OCI-LY1 (cell line): ENCODE data around the gene LMBR1.
"Not testable (repeated sequence)": the region's sequence is repeated elsewhere in the genome, so short reads cannot be mapped to it uniquely, and the experiment has no call there.

Experiments
- H2AFZ ChIP-seq: fragments of 200-600 bp; sonication (generic), shearing (Covaris generic); 2 replicates; pipeline ENCODE4 v1.6.0; 2014; ENCODE audit warnings: antibody characterized with exemption, mild to moderate bottlenecking, low read length
- H3F3A ChIP-seq: fragments of 200-600 bp; sonication (generic), shearing (Covaris generic); 2 replicates; pipeline ENCODE4 v1.6.0; 2014; ENCODE audit warnings: mild to moderate bottlenecking, antibody characterized with exemption, low read length, moderate library complexity; ENCODE audit not compliant: insufficient read depth
- H3K27ac ChIP-seq: fragments of 200-600 bp; sonication (generic); 2 replicates; pipeline ENCODE4 v1.5.1; 2014; ENCODE audit warnings: low read length, mixed run types, mild to moderate bottlenecking, low read depth; ENCODE audit not compliant: poor library complexity, severe bottlenecking
- H3K27me3 ChIP-seq: fragments of 200-600 bp; sonication (generic); 2 replicates; pipeline ENCODE4 v1.6.0; 2014; ENCODE audit warnings: antibody characterized with exemption, mild to moderate bottlenecking, low read length, moderate library complexity; ENCODE audit not compliant: insufficient read depth
- H3K36me3 ChIP-seq: fragments of 200-600 bp; sonication (generic); 2 replicates; pipeline ENCODE4 v1.6.1; 2014; ENCODE audit warnings: mild to moderate bottlenecking, antibody characterized with exemption, low read length, moderate library complexity, mixed read lengths; ENCODE audit not compliant: insufficient read depth
- H3K4me1 ChIP-seq: fragments of 200-600 bp; sonication (generic); 2 replicates; pipeline ENCODE4 v1.5.1; 2014; ENCODE audit warnings: mild to moderate bottlenecking, low read length, moderate library complexity; ENCODE audit not compliant: insufficient read depth, severe bottlenecking
- H3K4me2 ChIP-seq: fragments of 200-600 bp; sonication (generic), shearing (Covaris generic); 2 replicates; pipeline ENCODE4 v1.6.1; 2014; ENCODE audit warnings: low read length
- H3K4me3 ChIP-seq: fragments of 200-600 bp; sonication (generic); 2 replicates; pipeline ENCODE4 v1.5.1; 2014; ENCODE audit warnings: low read length, low read depth, mild to moderate bottlenecking, mixed read lengths; ENCODE audit not compliant: poor library complexity, severe bottlenecking
- H3K79me2 ChIP-seq: fragments of 200-600 bp; shearing (Covaris generic); 2 replicates; pipeline ENCODE4 v1.6.1; 2016; ENCODE audit warnings: mixed run types, low read length, mixed read lengths; ENCODE audit not compliant: insufficient read depth
- H3K9ac ChIP-seq: fragments of 200-600 bp; sonication (generic), shearing (Covaris generic); 2 replicates; pipeline ENCODE4 v1.6.1; 2014; ENCODE audit warnings: mild to moderate bottlenecking, low read length, mixed read lengths
- H3K9me2 ChIP-seq: fragments of 200-600 bp; sonication (generic), shearing (Covaris generic); 2 replicates; pipeline ENCODE4 v1.6.1; 2014; ENCODE audit warnings: low read depth, mild to moderate bottlenecking, low read length, mixed read lengths
- H3K9me3 ChIP-seq: fragments of 200-600 bp; shearing (Covaris generic); 2 replicates; pipeline ENCODE4 v1.6.1; 2014; ENCODE audit warnings: low read length, mixed read lengths
- H4K20me1 ChIP-seq: fragments of 200-600 bp; sonication (generic), shearing (Covaris generic); 2 replicates; pipeline ENCODE4 v1.6.0; 2016; ENCODE audit warnings: mild to moderate bottlenecking, low read length; ENCODE audit not compliant: insufficient read depth
- CTCF ChIP-seq: fragments of 200-600 bp; sonication (generic), shearing (Covaris generic); IDR thresholded peaks from 2 replicates; pipeline ENCODE4 v1.5.1; 2017; ENCODE audit warnings: mild to moderate bottlenecking, antibody characterized with exemption, low read length, moderate library complexity, mixed read lengths
- EZH2 ChIP-seq: fragments of 200-600 bp; sonication (generic), shearing (Covaris generic); IDR thresholded peaks from 2 replicates; pipeline ENCODE4 v1.8.0; 2017; ENCODE audit warnings: borderline replicate concordance, mixed run types, mild to moderate bottlenecking, antibody characterized with exemption, low read length, moderate library complexity, mixed read lengths

Gene LMBR1

GRCh38 chr7:156854654-156855053 is 38.3 kb downstream of the LMBR1 start:
- Histone ChIP-seq H3K9me3 (peaks cover 38% of the 10 kb centered on the region), H3K27ac (no peak overlapping the region), H3K27me3 (no peaks in the 10 kb centered on the region), H3K4me1 (no peaks in the 10 kb centered on the region), H4K20me1 (no peaks in the 10 kb centered on the region), H3K4me2 (no peak overlapping the region), H3K9ac (no peak overlapping the region), H3K9me2 (no peaks in the 10 kb centered on the region), H3K79me2 (peaks cover 82% of the 10 kb centered on the region), H3K4me3 (no peak overlapping the region), H3F3A (0 out of 2 replicates have a peak, but pooled peaks cover 4% of the 10 kb centered on the region), H3K36me3 (peaks cover 28% of the 10 kb centered on the region; the same call in 1 of the 2 replicates), H2AFZ (no peak overlapping the region)
- no peak for TF ChIP-seq EZH2
- TF ChIP-seq CTCF: no peak

- Histone ChIP-seq H3K4me3 (no peak overlapping the region), H4K20me1 (no peaks in the 10 kb centered on the region), H3K9me3 (peaks cover 13% of the 10 kb centered on the region; the same call in 1 of the 2 replicates), H3K27me3 (no peaks in the 10 kb centered on the region), H3F3A (no peaks in the 10 kb centered on the region; the same call in 1 of the 2 replicates), H2AFZ (no peak overlapping the region), H3K4me1 (no peaks in the 10 kb centered on the region), H3K27ac (no peak overlapping the region), H3K79me2 (peaks cover 82% of the 10 kb centered on the region), H3K9ac (no peak overlapping the region), H3K9me2 (no peaks in the 10 kb centered on the region), H3K4me2 (no peak overlapping the region), H3K36me3 (peaks cover 23% of the 10 kb centered on the region; the same call in 1 of the 2 replicates)
- TF ChIP-seq CTCF (no peak), EZH2 (no peak)
Measured at GRCh38 chr7:156848979-156849378, 44.0 kb downstream of the LMBR1 start.

- Histone ChIP-seq H3K9ac (no peak overlapping the region), H3K27ac (no peak overlapping the region), H3K4me1 (no peaks in the 10 kb centered on the region), H3K4me2 (no peak overlapping the region), H4K20me1 (no peaks in the 10 kb centered on the region), H3K79me2 (peaks cover 72% of the 10 kb centered on the region), H3K27me3 (no peaks in the 10 kb centered on the region), H3K9me2 (no peaks in the 10 kb centered on the region), H3F3A (no peaks in the 10 kb centered on the region; the same call in 1 of the 2 replicates), H2AFZ (no peak overlapping the region), H3K4me3 (no peak overlapping the region), H3K9me3 (peaks cover 12% of the 10 kb centered on the region; the same call in 1 of the 2 replicates), H3K36me3 (peaks cover 14% of the 10 kb centered on the region; the same call in 1 of the 2 replicates)
- TF ChIP-seq EZH2 (no peak), CTCF (no peak)
Measured at GRCh38 chr7:156845379-156846101, 47.4 kb downstream of the LMBR1 start.

GRCh38 chr7:156843582-156843981 is 49.4 kb downstream of the LMBR1 start:
- H2AFZ ChIP-seq, H3K9ac ChIP-seq, H3K4me2 ChIP-seq, H3K9me3 ChIP-seq, H4K20me1 ChIP-seq, H3K9me2 ChIP-seq, H3K4me3 ChIP-seq, H3F3A ChIP-seq, H3K4me1 ChIP-seq, H3K36me3 ChIP-seq, H3K27me3 ChIP-seq, H3K27ac ChIP-seq: not testable (repeated sequence)
- peaks cover 58% of the 10 kb centered on the region for H3K79me2 ChIP-seq
